Activated T-cell treated with anti-CD3 and anti-CD28 coated beads for 48 hours (primary cell): ENCODE data around the gene APOBEC3G.

Experiments
- DNase-seq: peaks from one replicate; pipeline ENCODE4 v3.0.0-alpha.2; 2020; ENCODE audit warnings: low read depth

Gene APOBEC3G

GRCh38 chr22:39092111-39092862, 15.2 kb downstream of the APOBEC3G start:
- no peak for DNase-seq

GRCh38 chr22:39094717-39095389, 17.8 kb downstream of the APOBEC3G start:
- no peak for DNase-seq

- no peak for DNase-seq
Measured at GRCh38 chr22:39095971-39096370, 18.9 kb downstream of the APOBEC3G start.

- no peak for DNase-seq
Measured at GRCh38 chr22:39097098-39098020, 20.3 kb downstream of the APOBEC3G start, which contains the start of gene APOBEC3H. Gene APOBEC3H, plus strand, starts transcription at chr22:39097244. Its CDS starts 3,035 bp downstream, at chr22:39100279.

- no peak for DNase-seq
Measured at GRCh38 chr22:39098026-39098425, 21.0 kb downstream of the APOBEC3G start.

GRCh38 chr22:39098576-39098975, 21.5 kb downstream of the APOBEC3G start:
- no peak for DNase-seq

GRCh38 chr22:39101226-39101625, 24.2 kb downstream of the APOBEC3G start:
- no peak for DNase-seq

- DNase-seq = no peak
Measured at GRCh38 chr22:39103431-39103830, 26.4 kb downstream of the APOBEC3G start.

GRCh38 chr22:39106326-39106725, 29.3 kb downstream of the APOBEC3G start:
- DNase-seq = no peak

- no peak for DNase-seq
Measured at GRCh38 chr22:39108487-39108886, 31.4 kb downstream of the APOBEC3G start.

GRCh38 chr22:39109361-39109760, 32.3 kb downstream of the APOBEC3G start:
- no peak for DNase-seq

GRCh38 chr22:39110631-39111561, 33.8 kb downstream of the APOBEC3G start:
- no peak for DNase-seq

GRCh38 chr22:39114112-39114511, 37.0 kb downstream of the APOBEC3G start:
- no peak for DNase-seq

GRCh38 chr22:39115570-39115969, 38.5 kb downstream of the APOBEC3G start:
- DNase-seq = no peak

- no peak for DNase-seq
Measured at GRCh38 chr22:39115977-39116621, 39.0 kb downstream of the APOBEC3G start.

GRCh38 chr22:39117585-39118191, 40.6 kb downstream of the APOBEC3G start:
- peak; percentile 65 for DNase-seq

- no peak for DNase-seq
Measured at GRCh38 chr22:39120983-39121382, 43.9 kb downstream of the APOBEC3G start.

- DNase-seq = no peak
Measured at GRCh38 chr22:39122772-39123470, 45.8 kb downstream of the APOBEC3G start.

- DNase-seq = no peak
Measured at GRCh38 chr22:39123751-39124581, 46.9 kb downstream of the APOBEC3G start.
